ENCODE measurements around the gene ADAMTS2.

Gene ADAMTS2

DNA sequence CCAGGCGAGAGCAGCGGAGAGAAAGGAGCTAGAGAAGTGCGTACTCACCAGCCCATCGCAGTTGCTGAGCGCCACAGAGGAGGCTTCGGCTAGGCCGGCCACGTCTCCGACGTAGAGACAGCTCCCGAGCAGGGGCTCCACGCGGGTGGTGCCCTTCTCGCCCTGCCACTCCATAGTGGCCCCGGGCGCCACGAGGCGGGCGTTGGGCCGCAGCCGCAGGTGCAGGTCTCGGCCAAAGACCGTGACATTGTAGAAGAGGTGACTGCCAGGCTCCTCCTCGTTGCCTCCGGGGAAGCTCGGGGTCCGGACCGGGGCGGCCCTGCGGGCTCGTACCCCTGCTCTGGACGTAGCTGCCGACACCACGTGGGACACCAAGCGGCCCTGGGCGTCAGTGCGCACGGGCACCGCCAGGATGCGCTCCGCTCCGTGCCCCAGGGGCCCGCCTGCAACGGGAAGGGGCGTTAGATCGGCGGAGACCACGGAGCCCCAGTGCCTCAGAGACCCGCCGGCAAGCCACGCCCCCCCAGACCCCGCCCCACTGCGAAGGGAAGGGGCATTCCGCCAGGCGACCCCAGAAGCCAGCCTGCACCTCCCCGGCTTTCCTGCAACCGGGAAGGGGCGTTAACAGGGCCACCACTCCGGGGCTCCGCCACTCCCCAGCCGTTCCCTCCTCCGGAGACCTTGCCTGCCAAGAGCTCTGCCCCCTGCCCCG is 1.4 kb downstream of the ADAMTS2 start:
- DNase-seq = no peak

DNA sequence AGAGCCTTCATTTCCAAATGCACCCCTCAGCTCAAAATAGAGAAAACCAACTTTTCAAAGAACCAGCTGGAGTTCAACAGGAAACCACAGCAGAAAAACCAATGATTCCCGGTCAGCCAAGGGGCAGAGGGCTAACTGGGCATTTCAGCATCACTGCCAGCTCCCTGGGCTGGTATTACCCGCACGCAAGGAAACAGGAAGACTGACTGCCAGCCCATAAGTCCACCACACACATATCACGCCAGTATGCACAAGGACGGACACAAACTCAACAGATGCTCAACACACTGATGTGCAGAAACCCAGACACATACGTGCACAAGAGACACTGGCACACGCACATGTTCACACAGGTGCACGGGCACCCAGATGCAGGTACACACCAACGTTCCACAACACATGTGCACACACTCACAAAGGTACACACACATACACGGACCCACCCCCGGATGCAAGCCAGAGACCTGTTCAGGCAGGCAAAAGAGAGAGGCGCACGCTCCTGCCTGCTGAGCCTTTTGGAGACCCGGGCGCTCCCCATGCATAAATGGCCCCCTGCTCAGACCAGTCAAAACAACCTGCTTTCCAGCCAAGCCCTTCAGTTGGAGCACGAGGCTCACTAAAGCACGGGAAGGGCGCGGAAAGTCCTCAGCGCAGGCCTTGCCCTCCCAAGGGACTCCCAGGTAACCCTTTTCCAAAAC is 2.1 kb downstream of the ADAMTS2 start:
- DNase-seq = no peak

DNA sequence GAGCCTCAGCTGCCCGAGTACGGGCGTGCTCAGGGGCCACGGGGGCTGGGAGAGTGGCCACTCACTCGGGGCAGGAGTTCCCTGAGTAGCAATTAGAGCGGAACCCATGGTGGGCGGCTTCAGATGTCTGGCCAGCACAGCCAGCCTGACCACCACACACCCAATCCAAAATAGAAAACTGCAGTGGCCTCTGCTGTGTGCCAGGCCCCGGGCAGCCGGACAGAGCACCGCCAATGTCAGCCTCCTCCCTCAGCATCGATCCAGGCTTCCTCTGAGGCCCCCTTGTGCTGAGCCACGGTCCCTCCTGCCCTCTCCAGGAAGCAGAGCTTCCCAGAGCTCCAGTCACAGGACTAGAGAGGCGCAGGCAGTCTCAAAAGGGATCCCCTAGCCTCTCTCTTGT is 2.7 kb downstream of the ADAMTS2 start:
- no peak for DNase-seq

DNA sequence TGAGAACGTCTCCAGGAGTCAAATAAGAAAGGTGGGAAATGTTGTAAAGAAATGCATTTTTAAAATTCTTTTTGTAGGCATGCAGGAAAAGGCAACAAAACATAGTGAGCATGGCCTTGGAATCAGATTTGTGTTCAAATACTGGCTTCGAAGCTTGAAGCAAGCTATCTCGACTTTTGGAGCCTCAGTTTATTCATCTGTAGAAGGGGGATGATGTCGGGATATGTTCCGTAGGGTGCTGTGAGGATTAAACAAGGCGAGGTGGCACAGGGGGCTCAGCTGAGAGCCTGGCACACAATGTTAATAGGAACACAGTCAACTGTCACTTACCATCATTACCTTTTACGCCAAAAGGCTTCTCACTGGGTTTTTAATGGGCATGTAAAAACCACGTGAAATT is 4.8 kb downstream of the ADAMTS2 start:
- DNase-seq = no peak

DNA sequence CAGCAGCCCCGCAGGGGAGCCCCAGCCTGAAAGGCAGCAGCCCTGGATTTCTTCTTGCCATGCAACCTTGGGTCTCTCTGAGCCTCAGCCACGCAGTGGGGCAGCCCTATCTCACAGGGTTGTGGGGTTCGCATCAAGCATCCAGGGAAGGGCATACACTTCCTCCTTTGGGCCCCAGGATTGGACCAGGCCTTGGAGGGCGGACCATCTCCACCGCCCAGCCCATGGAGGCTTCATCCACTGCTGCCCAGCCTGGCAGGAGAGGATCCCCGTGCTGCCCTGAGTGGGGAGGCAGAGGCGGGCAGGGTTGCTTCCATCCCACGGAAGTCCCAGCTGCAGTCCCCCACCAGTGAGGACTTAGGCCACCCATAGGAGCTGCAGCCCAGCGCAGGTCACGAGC is 5.3 kb downstream of the ADAMTS2 start:
- DNase-seq = no peak

DNA sequence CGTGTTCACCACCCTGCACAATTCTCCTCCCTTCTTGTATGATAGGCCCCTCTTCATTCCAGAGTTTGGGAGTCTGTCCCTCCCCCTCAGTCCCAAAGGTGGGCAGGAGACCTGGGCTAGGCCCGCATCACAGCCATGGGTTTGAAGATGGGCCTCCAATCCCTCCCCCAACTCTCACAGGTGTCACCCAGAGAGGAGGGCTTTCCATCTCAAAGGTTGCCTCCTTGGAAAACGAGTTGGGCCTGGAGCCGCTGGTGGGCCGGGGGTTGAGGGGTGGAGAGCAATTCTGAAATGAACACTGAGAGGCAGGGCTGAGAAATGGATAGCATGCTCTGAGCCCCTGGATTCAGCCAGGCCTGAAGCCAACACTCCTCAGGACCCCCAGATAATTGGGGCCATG is 6.2 kb downstream of the ADAMTS2 start:
- DNase-seq = no peak

DNA sequence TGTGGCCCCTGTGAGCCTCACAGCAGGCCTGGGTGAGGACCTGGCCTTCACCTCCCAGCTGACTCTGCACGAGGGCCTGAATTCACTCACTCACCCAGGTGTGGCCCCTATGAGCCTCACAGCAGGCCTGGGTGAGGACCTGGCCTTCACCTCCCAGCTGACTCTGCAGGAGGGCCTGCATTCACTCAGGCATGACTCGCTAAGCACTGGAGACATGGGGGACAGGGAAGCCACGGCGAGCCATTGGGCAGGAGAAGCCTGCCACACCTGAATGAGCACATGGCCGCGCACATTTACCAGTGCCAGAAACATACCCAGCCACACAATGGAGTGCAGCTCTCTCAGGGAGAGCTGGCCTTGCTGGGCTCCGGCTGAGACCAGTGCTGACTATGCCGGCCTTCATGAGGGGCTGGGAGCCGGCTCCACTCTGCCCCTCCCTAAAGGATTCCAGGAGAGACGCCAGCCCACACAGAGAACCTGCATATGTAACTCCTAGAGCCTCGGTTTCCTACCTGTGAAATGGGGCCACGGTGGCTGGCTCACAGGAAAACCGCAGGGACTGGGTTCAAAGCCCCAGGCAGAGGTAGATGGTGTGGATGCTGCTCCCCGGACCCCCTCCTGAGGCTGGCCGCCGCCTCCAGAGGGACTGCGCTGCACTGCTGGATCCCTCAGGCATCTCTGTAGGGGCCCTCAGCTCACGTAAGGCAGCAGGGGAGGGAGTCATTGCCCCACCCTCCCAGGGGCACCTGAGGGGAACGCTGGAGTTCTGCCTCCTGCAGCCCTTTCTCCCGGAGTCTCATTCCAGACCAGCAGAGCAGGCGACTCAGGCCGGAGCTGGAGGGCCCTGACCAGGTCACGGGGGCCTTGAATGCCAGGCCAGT is 7.2 kb downstream of the ADAMTS2 start:
- DNase-seq = no peak

DNA sequence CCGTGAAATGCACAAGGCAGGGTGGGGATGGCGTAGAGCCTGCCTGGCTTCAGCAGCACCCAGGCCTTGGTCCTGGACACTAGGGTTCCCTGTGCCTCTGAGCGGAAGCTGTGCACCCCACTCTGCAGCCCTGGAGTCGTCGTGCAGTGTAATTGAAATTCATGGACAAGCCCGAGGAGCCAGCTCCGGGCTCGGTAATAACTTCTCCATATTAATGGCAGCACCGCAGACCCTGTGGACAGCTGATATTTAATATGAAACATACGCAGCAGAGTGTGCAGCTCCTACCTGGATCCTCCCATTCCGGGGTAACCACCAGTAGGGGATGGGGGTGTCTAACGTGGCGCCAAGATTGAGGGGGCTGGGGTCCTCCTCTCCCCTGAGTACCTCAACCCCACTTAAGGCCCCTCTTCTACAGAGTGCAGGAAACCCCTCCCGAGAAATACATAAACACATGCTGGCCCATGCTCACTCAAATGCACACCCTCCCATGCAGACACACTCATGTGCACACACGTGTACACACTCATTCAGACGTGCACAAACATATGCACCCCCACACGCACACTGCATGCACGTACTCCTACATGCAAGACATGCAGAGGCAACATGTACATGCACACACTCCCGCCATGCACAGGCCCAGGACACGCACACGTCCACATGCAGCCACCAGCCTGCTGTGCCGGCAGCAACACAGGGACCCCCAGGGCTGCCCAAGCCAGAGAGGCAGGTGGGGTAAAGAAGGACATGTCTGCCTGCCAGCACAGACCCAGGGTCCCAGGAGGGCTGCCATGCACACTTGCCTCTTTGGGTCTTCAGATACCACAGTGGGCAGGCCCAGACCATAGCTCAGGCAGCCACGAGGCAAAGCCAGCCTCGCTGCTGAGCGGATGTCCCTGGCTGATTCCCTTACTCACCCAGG is 8.1 kb downstream of the ADAMTS2 start:
- DNase-seq = no peak

DNA sequence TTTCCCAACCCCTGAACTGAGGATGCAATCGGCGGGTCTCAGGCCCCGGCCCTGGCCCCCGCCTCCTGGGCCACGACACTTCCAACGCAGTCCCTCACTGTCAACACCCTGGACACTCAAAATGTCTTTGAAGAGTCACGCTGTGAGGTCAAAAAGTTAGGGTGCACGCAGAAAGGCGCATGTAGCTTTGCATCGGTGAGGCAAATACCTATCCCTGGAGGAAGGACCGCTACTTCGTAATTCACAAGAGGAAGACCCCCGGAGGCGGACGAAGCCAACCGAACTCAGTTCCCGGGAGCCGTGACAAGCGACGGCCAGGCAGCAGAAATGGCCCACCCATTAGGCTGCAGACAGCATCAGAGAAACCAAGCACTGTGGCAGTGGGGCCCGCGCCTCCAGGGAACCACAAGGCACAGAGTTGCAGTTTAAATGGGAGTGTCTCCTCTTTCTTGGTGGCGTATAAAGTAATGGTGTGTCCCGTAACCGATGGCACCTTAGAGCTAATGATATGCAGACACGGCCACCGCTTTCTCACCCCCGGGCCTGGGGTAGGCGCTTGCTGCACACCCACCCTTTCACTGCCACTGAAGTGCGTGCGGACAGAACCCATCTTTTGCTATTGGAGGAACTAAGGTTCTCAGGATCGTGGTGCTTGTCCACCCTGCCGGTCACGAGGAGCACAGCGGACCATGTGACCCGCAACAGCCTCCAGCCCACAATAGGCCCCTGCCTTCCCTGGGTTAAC is 9.0 kb downstream of the ADAMTS2 start:
- no peak for DNase-seq

DNA sequence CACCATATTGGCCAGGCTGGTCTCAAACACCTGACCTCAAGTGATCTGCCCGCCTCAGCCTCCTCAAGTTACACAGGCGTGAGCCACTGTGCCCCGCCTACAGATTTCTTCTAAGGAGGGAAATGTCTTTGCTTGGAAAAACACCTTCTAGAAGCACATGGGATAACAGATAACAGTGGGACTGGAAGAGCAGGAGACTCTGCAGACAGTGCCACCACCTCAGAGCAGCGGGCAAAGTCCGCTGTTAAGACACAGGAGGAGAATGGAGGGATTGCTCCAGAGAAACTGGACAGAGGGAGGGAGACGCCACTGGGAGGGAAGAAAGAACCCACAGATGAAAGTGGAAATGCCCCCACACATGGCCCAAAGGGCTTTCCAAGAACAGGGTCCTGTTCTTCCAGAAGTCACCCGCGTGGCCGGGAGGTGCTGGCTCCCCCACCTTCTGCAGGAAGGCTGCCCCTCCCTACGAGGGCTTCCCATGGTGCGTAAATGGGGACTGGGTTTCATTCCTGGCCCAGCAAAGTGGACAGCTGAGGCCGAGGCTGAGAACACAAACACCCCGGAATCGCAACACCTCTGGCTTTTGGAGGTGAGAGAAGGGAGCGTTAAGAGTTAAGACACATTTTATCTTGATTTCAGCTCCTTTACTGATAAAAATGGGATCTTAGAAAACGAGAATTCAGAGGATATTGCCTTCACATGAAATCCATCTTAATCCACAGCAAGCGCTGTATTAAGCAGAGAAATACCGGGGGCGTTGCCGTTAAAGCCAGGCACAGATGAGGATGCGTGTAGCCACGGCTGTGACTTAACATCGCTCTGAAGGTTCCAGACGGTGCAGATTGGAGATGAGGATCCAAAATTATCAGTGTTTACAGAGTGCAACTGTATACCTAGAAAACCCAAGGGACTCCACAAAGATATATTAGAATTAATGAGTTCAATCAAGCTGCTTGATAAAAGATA is 11.2 kb downstream of the ADAMTS2 start:
- DNase-seq = no peak

DNA sequence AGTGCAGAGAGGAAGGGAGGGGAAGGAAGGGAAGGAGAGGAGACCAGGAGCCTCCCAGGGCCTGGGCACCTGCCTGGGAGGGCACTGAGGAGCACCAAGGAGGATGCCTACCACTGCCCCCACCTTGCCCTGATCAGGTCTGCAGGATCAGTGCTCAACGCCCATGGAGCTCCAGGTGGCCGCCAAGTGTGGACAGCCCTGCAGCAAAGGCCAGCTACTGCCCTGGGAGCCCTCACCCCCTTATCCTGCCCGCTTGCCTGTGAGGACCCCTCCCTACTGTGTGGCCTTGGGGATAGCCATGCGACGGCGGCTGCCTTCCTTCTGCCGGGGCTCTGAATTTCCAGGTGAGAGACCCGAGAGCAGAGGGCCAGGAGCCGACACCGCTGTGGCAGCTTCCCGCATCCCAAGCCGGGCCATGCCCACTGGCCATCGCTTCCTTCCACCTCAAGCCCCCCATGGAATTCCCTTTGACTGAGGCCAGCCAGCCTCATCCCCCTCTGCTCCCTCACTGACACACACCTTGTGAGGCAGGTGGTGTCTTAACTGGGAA is 12.4 kb downstream of the ADAMTS2 start:
- DNase-seq = no peak

DNA sequence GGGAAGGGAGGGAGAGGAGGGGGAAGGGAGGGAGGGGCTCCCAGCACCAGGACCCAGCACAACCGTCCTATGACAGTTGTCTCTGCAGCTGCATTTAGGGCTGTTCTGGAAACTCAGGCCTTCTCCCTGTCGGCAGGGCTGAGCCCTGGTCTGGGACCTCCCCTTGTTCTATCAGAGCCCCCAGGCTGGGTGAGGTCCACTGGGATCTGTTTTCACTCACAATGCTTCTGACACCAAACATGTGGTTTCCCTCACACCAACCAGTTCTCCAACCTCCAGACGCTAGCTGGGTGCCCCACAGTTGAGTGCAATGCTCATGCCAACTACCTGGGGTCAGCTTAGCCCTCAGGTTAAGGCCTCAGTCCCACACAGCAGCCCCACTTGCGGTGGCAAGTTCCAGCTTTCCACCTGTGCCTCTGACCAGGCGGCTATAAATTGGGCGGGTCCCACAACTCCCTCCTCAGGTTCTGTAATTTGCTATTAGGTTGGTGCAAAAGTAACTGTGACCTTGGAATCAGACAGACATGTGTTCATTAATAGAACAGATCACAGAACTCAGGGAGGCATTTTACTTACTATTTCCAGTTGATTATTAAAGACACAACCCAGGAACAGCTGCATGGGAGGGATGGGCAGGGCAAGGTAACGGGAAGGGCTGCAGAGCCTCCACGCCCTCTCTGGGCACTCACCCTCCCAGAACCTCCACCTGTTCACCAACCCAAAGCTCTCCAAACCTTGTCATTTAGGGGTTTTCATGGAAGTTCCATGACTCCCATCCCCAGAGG is 13.5 kb downstream of the ADAMTS2 start:
- DNase-seq = no peak

DNA sequence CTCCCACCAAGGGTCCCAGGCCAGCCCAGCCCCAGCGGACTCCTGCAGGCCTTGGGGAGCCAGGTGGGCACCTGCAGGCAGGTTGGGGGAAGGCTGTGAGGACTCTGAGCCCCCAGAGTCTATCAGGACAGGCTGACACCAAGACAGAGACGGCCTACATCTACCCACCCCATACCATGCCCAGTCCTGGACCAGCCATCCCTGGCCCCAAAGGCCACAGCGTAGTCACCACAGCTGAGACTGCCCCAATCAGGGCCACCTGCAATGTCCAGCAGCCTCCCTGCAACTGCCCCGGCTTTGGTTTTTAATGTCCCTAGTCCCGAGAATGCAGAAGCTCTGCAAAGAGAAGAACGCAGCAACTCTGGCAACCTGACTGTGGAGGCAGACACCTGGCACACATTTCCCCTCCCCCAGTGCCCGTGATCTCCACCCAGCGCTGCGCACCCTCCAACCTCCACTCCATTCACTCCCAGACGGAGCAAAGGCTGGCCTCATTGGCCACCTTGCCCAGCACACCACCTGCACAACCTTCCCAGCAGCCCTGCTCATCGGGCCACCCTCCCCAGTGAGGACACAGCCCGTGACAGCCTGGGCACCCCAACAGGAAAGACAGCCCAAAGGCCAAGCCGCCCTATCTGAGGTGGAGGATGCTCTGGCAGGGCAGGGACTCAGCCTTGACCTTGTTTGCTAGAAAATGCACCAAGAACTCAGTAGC is 14.9 kb downstream of the ADAMTS2 start:
- DNase-seq = no peak

DNA sequence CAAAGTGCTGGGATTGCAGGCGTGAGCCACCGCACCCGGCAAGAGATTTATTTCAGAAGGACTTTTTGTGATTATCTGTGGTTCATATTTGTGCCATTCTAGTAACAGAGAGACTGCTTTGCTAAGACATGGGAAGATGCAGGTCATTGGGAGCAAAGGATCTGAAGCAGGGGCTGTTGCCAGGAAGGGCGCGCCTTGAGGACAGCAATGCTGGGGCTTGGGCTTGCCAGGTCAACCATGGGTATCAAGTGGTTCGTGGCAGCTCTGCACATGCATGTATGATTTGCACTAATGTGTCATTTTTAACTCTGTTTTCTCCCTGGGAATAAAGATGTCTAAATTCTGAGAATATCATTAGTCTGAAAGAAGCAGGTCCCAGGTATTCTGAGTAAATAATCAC is 17.0 kb downstream of the ADAMTS2 start:
- no peak for DNase-seq

DNA sequence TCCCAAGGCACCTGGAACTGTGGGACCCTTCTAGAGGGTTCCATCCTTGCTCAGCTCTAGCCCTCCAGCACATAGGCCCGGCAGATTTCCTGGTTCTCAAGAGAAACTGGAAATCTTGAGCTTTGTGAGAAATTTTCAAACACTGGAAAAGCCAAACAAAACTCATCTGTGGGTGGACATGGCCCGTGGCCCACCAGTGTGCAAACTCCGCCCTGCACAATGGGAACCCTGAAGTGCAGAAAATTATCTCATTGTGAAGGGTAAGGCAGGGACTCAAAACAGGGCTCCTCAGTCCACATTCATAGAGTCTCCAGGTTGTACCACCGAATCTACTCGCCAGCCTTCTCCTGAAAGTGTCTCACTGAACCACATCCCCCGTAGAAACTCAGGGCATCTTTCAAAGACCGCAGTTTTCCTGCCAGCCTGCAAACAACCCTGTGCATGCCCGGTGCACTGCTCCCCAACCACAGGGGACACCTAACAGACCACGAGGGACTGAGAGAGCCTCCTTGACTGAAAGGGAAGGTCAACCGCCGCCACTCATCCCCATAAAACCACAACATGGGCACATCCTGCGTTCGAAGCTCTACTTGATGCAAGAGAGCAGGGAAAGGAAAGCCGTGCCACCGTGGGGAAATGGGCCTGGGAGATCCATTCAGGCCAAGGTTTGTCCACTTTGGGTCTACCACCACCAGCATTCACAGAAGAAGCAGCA is 18.1 kb downstream of the ADAMTS2 start:
- no peak for DNase-seq

DNA sequence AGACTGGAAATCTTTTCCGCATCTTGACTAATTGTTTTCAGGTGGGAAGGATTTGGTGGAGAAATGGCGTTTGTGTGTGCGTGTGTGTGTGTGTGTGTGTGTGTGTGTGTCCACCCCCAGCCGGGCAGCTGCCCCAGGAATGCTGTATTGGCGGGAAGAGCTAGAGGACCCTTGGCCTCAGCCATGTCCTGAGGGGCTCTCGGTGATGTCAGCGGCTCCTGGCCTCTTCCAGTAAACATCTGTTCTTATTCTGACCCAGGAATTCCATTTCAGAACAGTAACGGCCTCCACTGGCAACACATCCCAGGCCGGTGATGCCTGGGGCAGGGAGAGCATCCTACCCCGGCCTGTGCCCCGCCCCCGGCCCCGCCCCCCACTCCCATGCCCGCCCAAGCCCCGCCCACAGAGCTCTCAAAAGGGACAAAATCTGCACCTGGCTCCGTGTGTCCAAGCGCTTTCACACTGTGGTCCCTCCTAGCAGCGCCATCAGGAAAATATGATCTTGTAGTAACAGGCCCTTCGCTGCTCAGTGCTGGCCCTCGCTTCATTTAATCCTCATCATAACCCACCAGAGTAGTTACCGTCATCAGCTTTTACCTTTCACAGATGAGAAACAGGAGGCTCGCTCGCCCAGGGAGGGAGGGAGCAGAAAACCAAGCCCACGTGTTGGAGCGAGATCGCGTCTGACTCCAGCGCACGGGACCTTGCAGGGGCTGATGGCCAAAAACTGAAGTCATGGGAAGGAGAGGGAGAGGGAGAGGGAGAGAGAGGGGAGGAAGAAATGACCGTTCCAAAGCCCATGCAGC is 18.9 kb downstream of the ADAMTS2 start:
- DNase-seq = no peak
